HG03097 (cell line): ENCODE results near the gene LPAR3.

Experiments used
- ATAC-seq: cut with Tn5 transposase; IDR thresholded peaks from one replicate; pipeline ENCODE4 v1.9.1; 2021; ENCODE audit not compliant: unreplicated experiment, low FRiP score

Gene LPAR3

GRCh38 chr1:84859866-84860265, 33.1 kb downstream of the LPAR3 start:
- no peak for ATAC-seq

DNA sequence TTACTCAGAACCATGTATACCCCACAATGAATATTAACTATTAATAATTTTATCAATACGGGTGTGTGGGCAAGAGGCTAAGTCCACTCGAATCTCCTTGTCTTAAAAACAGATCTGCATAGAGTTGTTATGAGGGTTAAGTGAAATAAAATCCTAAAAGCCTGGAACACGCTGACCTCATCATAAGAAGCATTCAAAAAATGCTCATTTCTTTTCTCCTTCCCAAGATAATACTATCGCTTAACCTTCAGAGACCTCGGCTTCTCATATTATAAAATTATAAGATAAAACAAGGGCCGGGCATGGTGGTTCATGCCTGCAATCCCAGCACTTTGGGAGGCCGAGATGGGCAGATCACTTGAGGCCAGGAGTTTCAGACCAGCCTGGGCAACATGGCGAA, 35.1 kb downstream of the LPAR3 start:
- no peak for ATAC-seq

- ATAC-seq = no peak
Measured at GRCh38 chr1:84856726-84857270, 36.2 kb downstream of the LPAR3 start.

- ATAC-seq = no peak
Measured at GRCh38 chr1:84855691-84856630, 37.0 kb downstream of the LPAR3 start.

GRCh38 chr1:84855168-84855567, 37.8 kb downstream of the LPAR3 start:
- ATAC-seq = no peak

- ATAC-seq = peak; percentile 96
Measured at GRCh38 chr1:84853741-84854721, 39.0 kb downstream of the LPAR3 start.

GRCh38 chr1:84851839-84852238, 41.2 kb downstream of the LPAR3 start:
- ATAC-seq = no peak

DNA sequence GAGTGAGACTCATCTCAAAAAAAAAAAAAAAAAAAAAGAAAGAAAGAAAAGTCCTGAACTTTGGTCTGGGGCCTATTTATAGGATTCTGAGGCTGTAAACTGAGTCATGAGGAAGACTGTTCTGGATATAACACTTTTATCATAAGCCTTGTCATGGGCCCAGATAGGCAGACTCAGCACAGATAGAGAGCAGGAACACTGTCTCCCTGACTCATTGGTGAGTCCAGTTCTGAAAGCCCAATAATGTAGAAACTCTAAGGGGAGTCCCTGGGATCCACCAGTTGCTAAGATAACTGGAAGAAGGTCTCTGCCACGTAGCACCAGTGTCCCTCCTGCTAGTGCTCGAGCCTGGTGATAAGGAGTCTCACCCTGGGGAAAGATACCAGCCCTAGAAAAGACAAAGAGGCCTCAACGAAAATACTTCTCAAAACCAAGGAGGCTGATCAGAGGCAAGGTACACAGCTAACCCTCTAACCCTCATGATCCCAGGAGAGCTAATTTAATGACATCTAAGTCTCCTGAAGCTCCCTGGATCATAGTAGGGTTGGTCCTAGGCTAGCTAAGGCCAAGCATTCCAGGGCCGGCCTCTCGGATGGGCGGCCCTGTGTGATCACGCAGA, 43.5 kb downstream of the LPAR3 start:
- no peak for ATAC-seq

GRCh38 chr1:84847253-84848250, 45.5 kb downstream of the LPAR3 start:
- no peak for ATAC-seq

- no peak for ATAC-seq
Measured at GRCh38 chr1:84846387-84846786, 46.6 kb downstream of the LPAR3 start.

DNA sequence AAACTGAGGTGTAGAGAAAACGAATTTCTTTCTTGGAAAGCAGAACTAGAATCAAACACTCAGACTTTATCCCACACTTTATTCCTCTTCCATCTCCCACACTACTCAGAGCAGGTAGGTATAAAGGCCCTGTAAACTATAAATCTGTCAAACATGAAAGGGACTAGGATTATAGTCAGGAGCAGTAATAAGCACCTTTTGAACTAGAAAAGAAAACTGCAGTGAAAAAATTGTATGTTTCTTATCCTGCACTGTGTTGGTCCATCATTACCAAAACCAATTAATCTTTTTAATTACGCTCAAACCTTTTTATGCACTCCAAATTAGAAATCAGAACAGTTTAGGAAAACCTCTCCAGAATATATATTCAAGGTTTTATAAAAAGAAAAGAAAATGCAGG, 47.6 kb downstream of the LPAR3 start:
- ATAC-seq = no peak

DNA sequence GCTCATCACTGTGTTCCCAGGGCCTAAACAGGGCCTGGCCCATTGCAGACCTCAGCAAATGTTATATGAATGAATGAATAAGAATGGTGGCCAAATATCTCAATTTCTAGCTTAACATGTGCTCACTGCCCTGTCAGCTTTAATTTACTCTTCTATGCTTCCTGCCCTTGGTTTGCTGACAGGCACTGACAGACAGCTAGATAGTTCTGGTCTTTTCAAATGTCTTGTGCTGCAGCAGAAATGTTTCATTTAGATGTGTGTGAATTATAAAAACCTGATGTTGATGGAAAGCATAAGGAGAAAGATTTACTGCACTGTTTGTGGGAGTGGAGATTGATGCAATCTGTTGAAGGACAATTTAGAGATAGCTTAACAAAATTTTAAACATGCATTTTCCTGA, 48.9 kb downstream of the LPAR3 start:
- no peak for ATAC-seq

DNA sequence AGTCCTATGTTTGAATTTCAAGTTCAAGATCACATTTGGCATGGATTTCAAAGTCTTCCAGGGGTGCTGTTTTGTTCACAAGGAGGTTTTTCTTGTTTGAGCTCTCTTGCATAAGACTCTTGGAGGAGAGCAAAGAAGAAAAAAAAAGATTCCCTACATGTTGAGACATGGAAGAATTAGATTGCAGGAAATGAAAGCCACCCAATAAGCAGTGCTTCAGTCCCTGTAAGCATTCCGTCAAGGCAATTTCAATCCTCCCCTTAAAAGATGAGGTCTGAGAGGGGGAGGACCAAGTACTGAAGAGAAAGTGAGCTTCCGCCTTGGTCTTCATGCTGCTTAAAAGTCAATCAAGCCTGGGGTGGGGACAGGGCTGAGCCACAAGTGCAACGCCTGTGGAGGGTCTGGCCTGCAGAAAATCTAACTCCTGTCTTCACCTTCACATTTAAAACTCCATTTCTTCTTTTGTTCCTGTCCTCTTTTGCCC, 50.2 kb downstream of the LPAR3 start:
- ATAC-seq = no peak

DNA sequence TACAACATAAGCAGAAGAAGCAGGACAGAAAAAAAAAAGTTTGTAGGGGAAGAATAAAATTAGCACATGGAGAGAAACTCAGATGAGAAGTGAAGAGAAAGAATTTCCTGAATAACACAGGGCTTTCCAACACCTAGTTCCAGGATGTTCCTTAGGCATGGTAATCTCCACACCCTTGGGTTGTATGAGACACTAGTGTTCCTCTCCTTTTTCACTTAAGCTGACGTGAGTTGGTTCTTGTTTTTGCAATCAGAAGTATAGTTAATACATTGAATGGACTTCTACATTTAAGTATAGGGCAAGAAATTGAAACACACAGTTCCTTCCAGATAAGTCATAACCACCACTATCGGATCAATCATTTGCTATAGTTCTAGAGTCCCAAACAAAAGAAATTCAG, 51.0 kb downstream of the LPAR3 start:
- no peak for ATAC-seq

DNA sequence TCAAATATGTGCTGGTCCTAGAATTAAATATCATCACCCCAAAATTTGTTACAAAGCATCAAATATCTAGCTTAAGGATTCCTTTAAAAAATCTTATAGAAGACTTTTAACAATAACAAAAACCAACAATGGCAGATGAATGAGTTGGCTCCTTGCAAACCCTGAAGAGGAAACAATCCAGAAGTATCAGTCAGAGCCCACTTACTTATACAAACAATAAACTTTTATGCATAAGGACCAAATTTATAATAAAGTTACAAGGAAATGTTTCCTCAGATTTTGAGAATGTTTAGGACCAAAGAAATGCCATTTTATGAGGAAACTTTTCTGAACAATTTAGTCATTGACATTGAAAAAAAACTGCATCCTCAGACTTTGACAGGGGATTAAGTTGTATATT, 52.7 kb downstream of the LPAR3 start:
- no peak for ATAC-seq

- ATAC-seq = no peak
Measured at GRCh38 chr1:84839544-84839943, 53.5 kb downstream of the LPAR3 start.

GRCh38 chr1:84836145-84836544, 56.9 kb downstream of the LPAR3 start:
- ATAC-seq = no peak

- no peak for ATAC-seq
Measured at GRCh38 chr1:84835169-84835568, 57.8 kb downstream of the LPAR3 start.

DNA sequence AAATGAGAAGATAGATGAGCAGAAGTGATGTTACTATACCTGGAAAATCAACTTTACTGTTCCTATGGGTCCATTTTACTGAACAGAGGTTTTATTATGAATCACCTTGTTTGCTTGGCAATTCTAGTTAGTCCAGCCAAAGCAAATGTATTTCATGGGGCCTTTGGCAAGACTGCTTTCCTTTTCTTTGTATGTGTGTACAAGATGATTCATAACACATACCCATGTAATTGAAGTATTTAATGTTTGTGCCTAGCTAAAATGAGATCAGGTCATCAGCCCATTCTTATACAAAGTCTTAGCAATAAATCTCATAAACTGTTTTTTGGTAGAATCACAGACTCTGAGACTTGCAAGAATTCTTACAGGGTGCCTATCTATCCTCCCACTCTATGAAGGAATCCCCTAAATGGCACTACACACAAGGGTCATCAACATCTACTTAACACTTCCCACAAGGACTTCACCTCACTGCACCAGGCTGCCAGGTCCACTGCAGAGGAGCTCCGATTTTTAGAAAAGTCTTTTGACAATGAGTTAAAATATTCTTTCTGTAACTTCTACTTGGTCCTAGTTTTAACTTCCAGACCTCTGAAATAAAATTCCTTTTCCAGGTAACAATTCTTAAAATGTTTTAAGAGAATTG, 58.5 kb downstream of the LPAR3 start:
- ATAC-seq = no peak
